Common myeloid progenitor, CD34-positive (primary cell): ENCODE data around the gene ITPRIP.

Experiments used
- CTCF ChIA-PET: fragments of 350-600 bp; sonication (Branson Sonifier 250); formaldehyde crosslinking; loops from one replicate; lab custom pipeline; 2021; ENCODE audit warnings: antibody characterized with exemption; lab: Charles Lee
- POLR2A ChIA-PET: fragments of 350-600 bp; sonication (Branson Sonifier 250); formaldehyde crosslinking; loops from one replicate; lab custom pipeline; 2021; ENCODE audit warnings: antibody characterized with exemption; lab: Charles Lee
- DNase-seq, 3 donors: peaks; one replicate each; pipeline versions ENCODE4 v3.0.0 to v3.0.0-alpha.2; 2013
- H3K27ac ChIP-seq, 2 experiments: 1 replicate in 1 of 2; 2 replicates in 1 of 2; pipeline ENCODE4 v1.7.0; 2013; ENCODE audit warnings: inconsistent platforms in 2 of 2, low read length in 2 of 2, mild to moderate bottlenecking in 2 of 2, low read depth in 1 of 2, moderate library complexity in 1 of 2; ENCODE audit not compliant: severe bottlenecking in 2 of 2, insufficient read depth in 1 of 2, poor library complexity in 1 of 2
- H3K27me3 ChIP-seq, 5 experiments: replicated peaks in 2 of 5; 1 replicate in 3 of 5; 2 replicates in 2 of 5; pipeline versions ENCODE4 v1.6.1 to v1.7.0; 2013; ENCODE audit warnings: low read length in 4 of 5, mild to moderate bottlenecking in 2 of 5, moderate library complexity in 2 of 5, inconsistent platforms in 1 of 5; ENCODE audit not compliant: insufficient read depth in 5 of 5, control insufficient read depth in 4 of 5
- H3K36me3 ChIP-seq, 4 experiments: 1 replicate in 2 of 4; 2 replicates in 2 of 4; pipeline versions ENCODE4 v1.6.1 to v1.7.0; 2013; ENCODE audit warnings: low read length in 3 of 4, control low read depth in 1 of 4, mild to moderate bottlenecking in 1 of 4; ENCODE audit not compliant: control insufficient read depth in 4 of 4, insufficient read depth in 4 of 4
- H3K4me1 ChIP-seq, 4 experiments: 1 replicate in 3 of 4; 2 replicates in 1 of 4; pipeline versions ENCODE4 v1.6.1 to v1.7.1; 2013; ENCODE audit warnings: low read length in 3 of 4, mild to moderate bottlenecking in 3 of 4, control low read depth in 1 of 4, inconsistent platforms in 1 of 4, moderate library complexity in 1 of 4; ENCODE audit not compliant: control insufficient read depth in 4 of 4, insufficient read depth in 4 of 4; ENCODE audit errors: control extremely low read depth in 1 of 4
- H3K4me3 ChIP-seq, 7 experiments: 1 replicate in 4 of 7; 2 replicates in 3 of 7; pipeline versions ENCODE4 v1.5.1 to v1.7.0; 2013; ENCODE audit warnings: mild to moderate bottlenecking in 7 of 7, low read length in 6 of 7, moderate library complexity in 6 of 7, inconsistent platforms in 2 of 7, low read depth in 2 of 7, control low read depth in 1 of 7; ENCODE audit not compliant: insufficient read depth in 4 of 7, control insufficient read depth in 1 of 7; ENCODE audit errors: extremely low read depth in 1 of 7
- H3K9me3 ChIP-seq, 5 experiments: 1 replicate in 4 of 5; 2 replicates in 1 of 5; pipeline versions ENCODE4 v1.6.1 to v1.7.1; 2013; ENCODE audit warnings: low read length in 4 of 5, mild to moderate bottlenecking in 2 of 5, inconsistent platforms in 1 of 5, low read depth in 1 of 5, moderate library complexity in 1 of 5; ENCODE audit not compliant: control insufficient read depth in 4 of 5, insufficient read depth in 2 of 5; ENCODE audit errors: control extremely low read depth in 1 of 5
- WGBS: methylation state at CpG from one replicate; pipeline ENCODE4 v1.1.5; 2013; ENCODE audit not compliant: insufficient coverage; 5-methylcytosine and 5-hydroxymethylcytosine counted together

ITPRIP gene

GRCh38 chr10:104327745-104328645 is 10.3 kb downstream of the ITPRIP start:
- Histone ChIP-seq H3K27ac (peak overlapping the region; percentile 10 to 61), H3K4me1 (peaks cover 19 to 99% (median 88%) of the 10 kb centered on the region in 4 experiments), H3K36me3 (peaks cover 0 to 21% (median 0%) of the 10 kb centered on the region in 4 experiments), H3K4me3 (peak overlapping the region in 6 of 7 experiments; percentile 25 to 70 (median 55)), H3K9me3 (no peaks in the 10 kb centered on the region), H3K27me3 (no peaks in the 10 kb centered on the region)
- DNase-seq, result peak in 2 of 3 donors; percentile 44 to 50
- POLR2A ChIA-PET, result interaction anchor here (1.1 kb wide), 1 partner anchor 9 kb away, joined by 4 read pairs; no protein-coding TSS in a partner anchor
- CTCF ChIA-PET, result interaction anchor here (0.7 to 2.8 kb wide), 11 partner anchors 9 to 53 kb away, joined by 3 to 11 read pairs (median 4); partner anchors contain the start of gene ITPRIP
- WGBS, result 21% methylated on average over 12 of the region's 20 CpGs

DNA sequence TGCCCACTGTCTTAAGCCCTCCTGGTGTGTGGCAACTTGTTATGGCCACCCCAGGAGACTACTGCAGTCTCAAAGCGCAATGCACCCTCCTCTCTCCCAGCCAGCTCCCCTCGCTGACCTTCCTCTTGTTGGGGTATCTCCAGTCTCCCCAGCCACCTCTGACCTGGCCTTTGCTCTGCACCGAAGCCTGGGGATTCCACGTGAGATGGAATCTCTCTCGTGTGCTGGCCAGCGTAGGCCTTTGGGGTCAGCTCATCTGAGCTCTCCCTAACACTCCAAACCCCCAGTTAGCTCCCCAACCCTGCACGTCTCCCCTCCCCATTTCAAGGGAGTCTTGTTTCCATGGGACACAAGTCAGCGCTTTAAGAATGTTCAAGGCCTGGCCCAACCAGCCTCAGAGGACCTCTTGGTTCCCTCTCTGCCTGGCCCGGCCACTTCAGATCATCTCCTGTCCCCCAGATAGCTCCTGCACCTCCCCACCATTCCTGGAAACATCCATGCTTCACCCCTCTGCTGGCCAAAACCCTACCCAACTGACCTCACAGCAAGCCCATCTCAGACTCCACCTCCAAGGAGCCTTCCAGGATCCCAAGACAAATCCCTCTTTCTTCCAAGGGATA is 11.2 kb downstream of the ITPRIP start:
- 98% methylated on average over 7 of the region's 9 CpGs for WGBS
- CTCF ChIA-PET, result interaction anchor here (1.0 to 2.8 kb wide), 7 partner anchors 10 to 35 kb away, joined by 3 to 11 read pairs (median 5); no protein-coding TSS in a partner anchor
- H3K4me1 ChIP-seq, result peaks cover 22 to 100% (median 97%) of the 10 kb centered on the region in 4 experiments
- H3K9me3 ChIP-seq, result no peaks in the 10 kb centered on the region
- no peak overlapping the region for H3K27ac ChIP-seq
- no peak for DNase-seq
- H3K27me3 ChIP-seq, result no peaks in the 10 kb centered on the region
- peaks cover 0 to 13% (median 0%) of the 10 kb centered on the region in 4 experiments for H3K36me3 ChIP-seq
- POLR2A ChIA-PET, result no interaction called here
- H3K4me3 ChIP-seq, result peak overlapping the region in 3 of 7 experiments; percentile 6 to 51 (median 24)

DNA sequence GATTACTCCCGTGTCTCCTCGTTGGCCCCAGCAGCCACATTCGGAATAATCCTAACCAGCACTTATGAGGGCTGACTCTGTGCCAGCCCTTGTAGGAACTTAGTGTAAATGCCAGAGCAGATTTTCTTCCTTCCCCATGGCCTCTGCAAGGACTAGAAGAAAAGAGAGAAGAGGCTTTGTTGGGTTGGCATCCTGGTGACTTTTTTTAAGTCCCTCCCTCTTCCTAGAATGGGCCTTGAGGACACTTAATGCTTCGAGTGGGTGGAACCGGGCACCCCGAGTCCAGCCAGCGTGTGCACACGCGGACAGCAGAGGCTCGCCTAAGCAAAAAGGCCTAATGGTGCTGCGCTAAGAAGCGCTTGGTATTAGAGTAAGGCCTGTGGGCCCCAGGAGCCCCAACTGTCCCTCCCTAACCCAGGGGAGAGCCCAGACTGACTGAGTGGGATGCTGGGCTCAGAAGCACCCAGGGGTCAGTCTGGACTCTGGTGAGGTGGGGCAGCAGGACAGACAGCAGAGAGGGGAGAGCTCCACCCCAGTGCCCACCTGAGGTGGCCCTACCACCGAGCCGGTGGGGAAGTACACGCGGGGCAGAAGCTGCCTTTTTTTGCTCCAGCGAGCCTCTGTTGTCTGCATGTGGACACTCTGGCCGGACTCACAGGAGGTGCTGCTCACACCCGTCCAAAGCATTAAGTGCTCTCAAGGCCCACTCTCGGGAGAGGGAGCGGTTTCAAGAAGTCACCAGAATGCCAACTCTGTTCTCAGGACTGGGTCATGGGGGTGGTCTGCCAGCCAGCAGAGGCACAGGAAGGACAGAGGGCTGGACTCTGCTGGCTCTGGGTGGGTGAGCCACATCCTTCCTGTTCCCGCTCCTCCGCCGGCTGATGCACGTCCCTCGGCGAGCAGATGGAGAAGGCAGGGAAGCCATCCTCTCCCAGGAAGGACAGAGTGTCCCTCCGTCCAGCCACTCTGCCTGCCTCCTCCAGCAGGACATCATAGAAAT is 12.5 kb downstream of the ITPRIP start:
- Histone ChIP-seq H3K9me3 (no peaks in the 10 kb centered on the region), H3K27ac (peak overlapping the region in 1 of 2 experiments; percentile 27), H3K4me1 (peaks cover 27 to 100% (median 99%) of the 10 kb centered on the region in 4 experiments), H3K4me3 (peak overlapping the region in 6 of 7 experiments; percentile 7 to 62 (median 43)), H3K36me3 (peaks cover 0 to 8% (median 0%) of the 10 kb centered on the region in 4 experiments), H3K27me3 (no peaks in the 10 kb centered on the region)
- DNase-seq, result peak in 1 of 3 donors; percentile 10
- 54% methylated on average over 25 of the region's 28 CpGs for WGBS
- CTCF ChIA-PET, result interaction anchor here (1.1 to 2.8 kb wide), 2 partner anchors 14 to 34 kb away, joined by 5 to 10 read pairs; no protein-coding TSS in a partner anchor
- POLR2A ChIA-PET, result interaction anchor here (0.9 kb wide), 1 partner anchor 12 kb away, joined by 3 read pairs; the partner anchor contains the start of gene ITPRIP

DNA sequence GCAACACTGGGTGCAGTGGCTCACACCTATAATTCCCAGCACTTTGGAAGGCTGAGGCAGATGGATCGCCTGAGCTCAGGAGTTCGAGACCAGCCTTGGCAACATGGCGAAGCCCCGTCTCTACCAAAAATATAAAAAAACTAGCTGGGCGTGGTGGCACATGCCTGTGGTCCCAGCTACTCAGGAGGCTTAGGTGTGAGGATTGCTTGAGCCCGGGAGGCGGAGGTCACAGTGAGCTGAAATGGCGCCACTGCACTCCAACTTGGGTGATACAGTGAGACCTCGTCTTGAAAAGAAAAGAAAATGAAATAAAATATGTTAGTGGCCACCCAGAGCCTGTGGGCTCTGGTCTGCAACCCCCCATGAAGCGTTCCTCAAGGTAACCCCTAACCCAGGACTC is 13.3 kb downstream of the ITPRIP start:
- no peaks in the 10 kb centered on the region for H3K9me3 ChIP-seq
- H3K27ac ChIP-seq, result no peak overlapping the region
- peaks cover 24 to 99% (median 93%) of the 10 kb centered on the region in 4 experiments for H3K4me1 ChIP-seq
- H3K36me3 ChIP-seq, result peaks cover 0 to 8% (median 0%) of the 10 kb centered on the region in 4 experiments
- no peaks in the 10 kb centered on the region for H3K27me3 ChIP-seq
- DNase-seq, result no peak
- ChIA-PET CTCF (interaction anchor here (0.9 to 1.1 kb wide), 2 partner anchors 13 to 26 kb away, joined by 3 read pairs; no protein-coding TSS in a partner anchor), POLR2A (no interaction called here)
- peak overlapping the region in 1 of 7 experiments; percentile 62 for H3K4me3 ChIP-seq
- WGBS, result 94% methylated on average over 7 of the region's 10 CpGs

DNA sequence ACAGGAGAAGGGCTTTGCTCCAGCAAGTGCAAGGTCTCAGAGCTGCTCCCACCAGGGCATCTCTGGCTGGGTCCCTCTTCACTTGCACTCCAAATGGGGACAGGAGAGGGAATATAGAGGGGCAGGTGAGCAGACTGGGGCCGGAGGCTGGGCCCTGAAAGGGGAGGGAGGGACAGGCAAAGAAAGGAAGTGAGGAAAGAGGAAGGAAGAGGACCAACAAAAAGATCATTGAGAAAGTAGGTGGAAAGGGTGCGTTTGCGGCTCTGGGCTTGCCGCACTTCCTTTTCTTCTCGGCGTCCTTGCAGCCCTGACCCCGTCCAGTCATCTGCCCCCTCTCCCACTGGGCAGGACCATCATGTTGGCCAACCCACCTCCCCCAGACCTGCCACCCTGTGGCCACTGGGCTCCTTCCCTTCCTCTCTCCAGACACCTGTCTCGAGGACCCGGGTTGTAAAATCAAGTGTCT is 14.0 kb downstream of the ITPRIP start:
- ChIA-PET POLR2A (no interaction called here), CTCF (interaction anchor here (0.9 to 1.4 kb wide), 4 partner anchors 12 to 31 kb away, joined by 3 to 5 read pairs (median 3); no protein-coding TSS in a partner anchor)
- Histone ChIP-seq H3K4me1 (peaks cover 17 to 99% (median 92%) of the 10 kb centered on the region in 4 experiments), H3K27ac (no peak overlapping the region), H3K27me3 (no peaks in the 10 kb centered on the region), H3K4me3 (peak overlapping the region in 5 of 7 experiments; percentile 2 to 57 (median 36)), H3K9me3 (no peaks in the 10 kb centered on the region), H3K36me3 (peaks cover 0 to 8% (median 0%) of the 10 kb centered on the region in 4 experiments)
- peak in 2 of 3 donors; percentile 58 to 73 for DNase-seq
- 17% methylated on average over 9 of the region's 9 CpGs for WGBS

GRCh38 chr10:104323760-104324201 is 14.5 kb downstream of the ITPRIP start:
- no peak overlapping the region for H3K27ac ChIP-seq
- H3K27me3 ChIP-seq, result no peaks in the 10 kb centered on the region
- whole genome bisulfite sequencing, result 100% methylated on average over 2 of the region's 4 CpGs
- H3K4me3 ChIP-seq, result peak overlapping the region in 3 of 7 experiments; percentile 18 to 57 (median 45)
- H3K36me3 ChIP-seq, result peaks cover 0 to 8% (median 0%) of the 10 kb centered on the region in 4 experiments
- DNase-seq, result no peak
- peaks cover 15 to 99% (median 90%) of the 10 kb centered on the region in 4 experiments for H3K4me1 ChIP-seq
- POLR2A ChIA-PET, result no interaction called here
- CTCF ChIA-PET, result interaction anchor here (1.0 to 1.4 kb wide), 3 partner anchors 18 to 30 kb away, joined by 3 to 5 read pairs (median 3); no protein-coding TSS in a partner anchor
- H3K9me3 ChIP-seq, result no peaks in the 10 kb centered on the region
